Thoracic aorta (tissue), 2 donors: Measurements from ENCODE around the gene KIF5C. TPM values are rescaled to one million over a fixed set of nuclear protein-coding genes. Genes with fewer than 3 reads are reported as not detected.
"Not testable (repeated sequence)": the region's sequence is repeated elsewhere in the genome, so short reads cannot be mapped to it uniquely, and the experiment has no call there.

Experiments
- ATAC-seq: fragments of 150-250 bp; one replicate; pipeline ENCODE4 v1.8.0; 2017; ENCODE audit warnings: low read depth; ENCODE audit not compliant: insufficient number of reproducible peaks, low FRiP score
- DNase-seq: peaks from one replicate; pipeline ENCODE4 v3.0.0-alpha.2; 2020; ENCODE audit warnings: low spot score
- H3K27ac ChIP-seq, 2 donors: fragments of 200-600 bp; sonication (generic); 1 replicate in 1 of 2; 2 replicates in 1 of 2; pipeline ENCODE4 v1.5.1; 2016; ENCODE audit warnings: mild to moderate bottlenecking in 2 of 2, moderate library complexity in 2 of 2
- H3K27me3 ChIP-seq: fragments of 200-600 bp; sonication (generic); replicated peaks from 2 replicates; pipeline ENCODE4 v1.6.0; 2016; ENCODE audit warnings: mild to moderate bottlenecking; ENCODE audit not compliant: insufficient read depth
- H3K36me3 ChIP-seq: fragments of 200-600 bp; sonication (generic); one replicate; pipeline ENCODE4 v1.5.1; 2016
- H3K4me1 ChIP-seq, 2 donors: fragments of 200-600 bp; sonication (generic); 1 replicate in 1 of 2; 2 replicates in 1 of 2; pipeline versions ENCODE4 v1.5.1 to v1.6.0; 2016; ENCODE audit warnings: low read depth in 2 of 2, mild to moderate bottlenecking in 1 of 2; ENCODE audit not compliant: control insufficient read depth in 1 of 2
- H3K4me3 ChIP-seq: fragments of 200-600 bp; sonication (generic); 2 replicates; pipeline ENCODE4 v1.5.1; 2016; ENCODE audit warnings: mild to moderate bottlenecking
- H3K9me3 ChIP-seq: fragments of 200-600 bp; sonication (generic); 2 replicates; pipeline ENCODE4 v1.5.1; 2016
- CTCF ChIP-seq: fragments of 200-600 bp; sonication (generic); IDR thresholded peaks from one replicate; pipeline ENCODE4 v1.5.1; 2019; ENCODE audit warnings: antibody characterized with exemption
- total RNA-seq, 2 donors: library from RNA; depleted of rRNA; stranded (reverse); fragments of >200 nt; gene quantifications; one replicate each; pipeline versions ENCODE4 v1.1.0 to v1.2.3, GENCODE V29; 2016

Gene KIF5C
- total RNA-seq, 2 donors from 2014 or later = 4.5 to 7.3 TPM

- Histone ChIP-seq H3K27me3 (no peaks in the 10 kb centered on the region), H3K27ac (no peak overlapping the region), H3K36me3 (no peaks in the 10 kb centered on the region), H3K4me3 (no peak overlapping the region), H3K4me1 (no peaks in the 10 kb centered on the region), H3K9me3 (peaks cover 4% of the 10 kb centered on the region)
- TF ChIP-seq CTCF = no peak
- DNase-seq = no peak
- ATAC-seq = no peak
Observed at GRCh38 chr2:148842050-148842449, 33.0 kb upstream of the KIF5C start.

- Histone ChIP-seq H3K36me3 (no peaks in the 10 kb centered on the region), H3K4me3 (no peak overlapping the region), H3K27me3 (no peaks in the 10 kb centered on the region), H3K27ac (no peak overlapping the region), H3K9me3 (peaks cover 3% of the 10 kb centered on the region), H3K4me1 (no peaks in the 10 kb centered on the region)
- no peak for ATAC-seq
- TF ChIP-seq CTCF = no peak
- no peak for DNase-seq
Observed at GRCh38 chr2:148848146-148848545, 26.9 kb upstream of the KIF5C start.

GRCh38 chr2:148853458-148853857, 21.6 kb upstream of the KIF5C start:
- Histone ChIP-seq H3K9me3 (peaks cover 3% of the 10 kb centered on the region), H3K27ac (no peak overlapping the region), H3K4me1 (no peaks in the 10 kb centered on the region), H3K27me3 (no peaks in the 10 kb centered on the region), H3K36me3 (no peaks in the 10 kb centered on the region), H3K4me3 (no peak overlapping the region)
- TF ChIP-seq CTCF = no peak
- DNase-seq (no peak), ATAC-seq (no peak)

- Histone ChIP-seq H3K27me3 (no peaks in the 10 kb centered on the region), H3K36me3 (no peaks in the 10 kb centered on the region), H3K9me3 (no peaks in the 10 kb centered on the region), H3K4me1 (no peaks in the 10 kb centered on the region), H3K4me3 (no peak overlapping the region), H3K27ac (no peak overlapping the region)
- no peak for TF ChIP-seq CTCF
- ATAC-seq (no peak), DNase-seq (no peak)
Observed at GRCh38 chr2:148860037-148860436, 15.0 kb upstream of the KIF5C start.

- H3K4me3 ChIP-seq = no peak overlapping the region
- no peaks in the 10 kb centered on the region for H3K9me3 ChIP-seq
- H3K27me3 ChIP-seq = no peaks in the 10 kb centered on the region
- DNase-seq = no peak
- H3K27ac ChIP-seq = no peak overlapping the region
- no peak for ATAC-seq
- TF ChIP-seq CTCF = no peak
- H3K36me3 ChIP-seq = no peaks in the 10 kb centered on the region
- H3K4me1 ChIP-seq = no peaks in the 10 kb centered on the region
Observed at GRCh38 chr2:148861367-148861766, 13.7 kb upstream of the KIF5C start.

GRCh38 chr2:148862478-148862877, 12.5 kb upstream of the KIF5C start:
- not testable (repeated sequence) for H3K9me3 ChIP-seq, H3K27ac ChIP-seq, ATAC-seq, DNase-seq, H3K4me1 ChIP-seq, H3K36me3 ChIP-seq, H3K27me3 ChIP-seq, H3K4me3 ChIP-seq
